ENCODE measurements around the gene ADSL.

ADSL gene

GRCh38 chr22:40416636-40417035 lies 70.3 kb downstream of the ADSL start:
- no peak for DNase-seq (ENCODE audit: extremely low read depth in 1 of 2, low read depth in 1 of 2)

- DNase-seq (ENCODE audit: extremely low read depth in 1 of 2, low read depth in 1 of 2), result no peak
Observed at GRCh38 chr22:40417041-40417440, 70.7 kb downstream of the ADSL start.

GRCh38 chr22:40417881-40418280 lies 71.6 kb downstream of the ADSL start:
- no peak for DNase-seq (ENCODE audit: extremely low read depth in 1 of 2, low read depth in 1 of 2)

GRCh38 chr22:40418366-40419201 lies 72.3 kb downstream of the ADSL start:
- DNase-seq (ENCODE audit: extremely low read depth in 1 of 2, low read depth in 1 of 2), result no peak

GRCh38 chr22:40419718-40420117 lies 73.4 kb downstream of the ADSL start:
- DNase-seq (ENCODE audit: extremely low read depth in 1 of 2, low read depth in 1 of 2), result no peak

GRCh38 chr22:40420341-40421081 lies 74.2 kb downstream of the ADSL start:
- no peak for DNase-seq (ENCODE audit: extremely low read depth in 1 of 2, low read depth in 1 of 2)

GRCh38 chr22:40421082-40421350 lies 74.7 kb downstream of the ADSL start:
- no peak for DNase-seq (ENCODE audit: extremely low read depth in 1 of 2, low read depth in 1 of 2)

GRCh38 chr22:40421941-40422340 lies 75.6 kb downstream of the ADSL start:
- no peak for DNase-seq (ENCODE audit: extremely low read depth in 1 of 2, low read depth in 1 of 2)

GRCh38 chr22:40422558-40423309 lies 76.4 kb downstream of the ADSL start:
- DNase-seq (ENCODE audit: extremely low read depth in 1 of 2, low read depth in 1 of 2), result no peak

GRCh38 chr22:40423310-40423688 lies 77.0 kb downstream of the ADSL start:
- no peak for DNase-seq (ENCODE audit: extremely low read depth in 1 of 2, low read depth in 1 of 2)

- DNase-seq (ENCODE audit: extremely low read depth in 1 of 2, low read depth in 1 of 2), result no peak
Observed at GRCh38 chr22:40423882-40424640, 77.8 kb downstream of the ADSL start.

- no peak for DNase-seq (ENCODE audit: extremely low read depth in 1 of 2, low read depth in 1 of 2)
Observed at GRCh38 chr22:40425082-40425481, 78.8 kb downstream of the ADSL start.

GRCh38 chr22:40426594-40427333 lies 80.5 kb downstream of the ADSL start:
- DNase-seq (ENCODE audit: extremely low read depth in 1 of 2, low read depth in 1 of 2), result no peak

GRCh38 chr22:40428796-40429195 lies 82.5 kb downstream of the ADSL start:
- DNase-seq (ENCODE audit: extremely low read depth in 1 of 2, low read depth in 1 of 2), result no peak

GRCh38 chr22:40429481-40429880 lies 83.2 kb downstream of the ADSL start:
- no peak for DNase-seq (ENCODE audit: extremely low read depth in 1 of 2, low read depth in 1 of 2)

- no peak for DNase-seq (ENCODE audit: extremely low read depth in 1 of 2, low read depth in 1 of 2)
Observed at GRCh38 chr22:40430991-40431390, 84.7 kb downstream of the ADSL start.

- no peak for DNase-seq (ENCODE audit: extremely low read depth in 1 of 2, low read depth in 1 of 2)
Observed at GRCh38 chr22:40432157-40432556, 85.9 kb downstream of the ADSL start.

- no peak for DNase-seq (ENCODE audit: extremely low read depth in 1 of 2, low read depth in 1 of 2)
Observed at GRCh38 chr22:40432625-40433024, 86.3 kb downstream of the ADSL start.

GRCh38 chr22:40433416-40434090 lies 87.3 kb downstream of the ADSL start:
- DNase-seq (ENCODE audit: extremely low read depth in 1 of 2, low read depth in 1 of 2), result no peak

GRCh38 chr22:40434106-40434505 lies 87.8 kb downstream of the ADSL start:
- DNase-seq (ENCODE audit: extremely low read depth in 1 of 2, low read depth in 1 of 2), result no peak

All from stimulated activated CD8-positive, alpha-beta memory T cell treated with anti-CD3 and anti-CD28 coated beads, Interleukin-7, amount 100 ng/mL, for 48 hours (primary cell).